GM19324 (cell line): ENCODE measurements around the gene CCNY.

Experiments used
- ATAC-seq: cut with Tn5 transposase; IDR thresholded peaks from one replicate; pipeline ENCODE4 v1.9.1; 2021; ENCODE audit warnings: mild to moderate bottlenecking, moderate library complexity; ENCODE audit not compliant: unreplicated experiment, low FRiP score

The CCNY gene

DNA sequence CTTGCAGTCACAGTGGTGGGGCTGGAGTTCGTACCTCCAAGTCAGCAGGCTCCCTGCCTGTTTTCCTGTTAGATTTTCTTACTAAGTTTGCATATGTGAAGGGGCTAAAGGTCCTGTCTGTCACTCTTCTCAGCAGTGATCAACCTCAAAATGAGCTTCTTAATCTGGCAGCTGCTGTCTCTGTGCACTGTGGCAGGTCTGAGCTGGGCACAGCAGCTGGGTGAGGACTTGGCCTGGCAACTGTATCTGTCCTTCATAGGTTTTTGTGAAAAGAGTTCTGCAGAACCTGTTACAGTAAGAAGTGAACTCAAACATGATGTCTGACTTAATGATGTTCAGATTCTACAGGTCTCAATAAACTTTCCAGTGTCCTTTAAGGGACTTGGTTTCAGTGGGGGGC is 237.5 kb downstream of the CCNY start:
- ATAC-seq: no peak

DNA sequence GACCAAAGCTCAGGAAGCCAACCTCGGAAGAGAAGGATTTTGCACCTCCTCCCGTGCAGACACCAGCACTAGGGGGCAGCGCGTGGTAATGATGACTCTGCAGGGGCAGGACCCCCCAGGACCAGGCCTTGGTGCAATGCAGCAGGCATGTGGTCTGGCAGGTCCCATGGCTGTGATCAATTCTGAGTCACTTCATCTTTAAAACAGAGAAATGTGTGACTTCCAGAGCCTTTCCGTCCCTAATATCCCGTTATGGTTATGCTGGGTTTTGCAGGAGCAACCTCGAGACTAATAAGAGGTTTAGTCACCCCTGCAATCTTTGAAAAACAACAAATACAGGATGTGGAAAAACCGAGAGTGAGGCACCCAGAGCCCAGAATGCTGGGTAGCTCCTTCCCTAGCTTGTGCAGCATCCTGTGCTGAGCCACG is 238.6 kb downstream of the CCNY start:
- ATAC-seq: no peak

DNA sequence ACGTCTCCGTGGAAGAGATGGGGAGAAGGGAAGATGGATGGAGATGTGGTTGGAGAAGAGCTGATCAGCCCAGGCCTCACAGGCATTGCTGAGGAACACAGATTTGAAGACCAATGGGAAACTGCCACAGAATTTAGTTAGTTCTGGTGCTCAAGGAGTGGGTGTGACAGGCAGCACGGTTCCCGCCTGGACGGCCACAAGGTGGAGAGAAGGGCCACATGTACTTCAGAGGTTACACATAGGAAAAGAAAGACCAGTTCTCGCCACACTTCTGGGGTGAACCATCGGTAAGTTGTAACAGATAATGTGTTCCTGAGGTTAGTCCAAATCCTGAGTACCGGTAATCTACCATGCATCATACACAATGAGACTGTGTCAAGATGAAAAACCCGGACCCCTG is 239.3 kb downstream of the CCNY start:
- no peak for ATAC-seq

DNA sequence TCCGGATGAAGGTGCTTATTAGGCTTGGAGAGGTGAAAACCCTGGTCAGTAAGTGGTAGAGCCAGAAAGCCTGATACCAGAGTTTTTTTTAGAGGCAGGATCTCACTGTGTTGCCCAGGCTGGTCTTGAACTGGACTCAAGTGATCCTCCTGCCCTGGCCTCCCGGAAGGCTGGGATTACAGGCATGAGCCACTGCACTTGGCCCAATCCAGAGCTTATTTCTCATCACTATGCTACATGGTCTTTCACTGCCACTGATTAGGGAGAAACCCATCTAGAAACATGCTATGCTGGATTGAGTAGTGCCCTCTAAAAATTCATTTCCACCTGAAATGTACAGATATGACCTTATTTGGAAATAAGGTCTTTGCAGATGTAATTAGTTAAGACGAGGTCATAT is 240.4 kb downstream of the CCNY start:
- no peak for ATAC-seq

DNA sequence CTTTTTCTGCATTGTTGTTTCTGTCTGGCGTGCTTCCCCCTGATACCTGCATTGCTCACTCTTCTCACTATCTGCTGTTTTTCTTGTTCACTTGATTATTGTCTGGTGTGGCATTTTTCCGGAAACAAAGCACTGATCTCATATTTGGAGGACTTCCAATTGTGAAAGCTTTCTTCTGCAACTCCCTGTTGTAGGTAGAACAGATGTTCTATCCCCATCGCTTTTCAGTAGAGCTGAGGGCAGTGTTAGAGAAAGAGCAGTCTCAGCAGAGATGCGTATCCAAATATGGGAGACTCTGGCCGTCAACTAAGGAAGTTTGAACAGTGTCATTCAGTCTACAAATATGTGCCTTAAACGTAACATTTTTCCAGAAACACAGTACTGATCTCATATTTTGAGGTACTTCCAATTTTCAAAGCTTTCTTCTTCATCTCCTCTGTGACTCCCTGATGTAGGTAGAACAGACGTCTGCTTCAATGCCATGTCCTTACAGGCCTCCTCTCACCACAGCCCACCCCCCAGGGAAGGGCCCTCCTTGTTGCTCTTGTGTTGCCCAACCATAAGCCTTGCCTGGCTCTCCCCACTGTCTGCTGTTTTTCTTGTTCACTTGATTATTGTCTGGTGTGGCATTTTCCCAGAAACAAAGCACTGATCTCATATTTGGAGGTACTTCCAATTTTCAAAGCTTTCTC is 241.8 kb downstream of the CCNY start:
- ATAC-seq: no peak

DNA sequence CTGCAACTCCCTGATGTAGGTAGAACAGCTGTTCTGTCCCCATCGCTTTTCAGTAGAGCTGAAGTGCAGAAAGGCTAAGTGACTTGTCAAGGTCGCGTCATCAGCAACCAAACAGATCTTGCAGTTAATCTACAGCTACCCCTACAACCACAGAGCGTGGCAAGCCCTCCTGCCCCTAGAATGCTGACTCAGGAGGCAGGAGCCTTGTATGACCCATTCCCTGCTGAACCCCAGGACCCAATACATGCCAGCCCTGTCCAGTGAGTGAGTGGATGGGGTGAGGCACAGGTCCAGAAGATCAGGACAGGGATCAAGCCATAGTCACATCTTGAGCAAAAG is 242.3 kb downstream of the CCNY start:
- no peak for ATAC-seq

DNA sequence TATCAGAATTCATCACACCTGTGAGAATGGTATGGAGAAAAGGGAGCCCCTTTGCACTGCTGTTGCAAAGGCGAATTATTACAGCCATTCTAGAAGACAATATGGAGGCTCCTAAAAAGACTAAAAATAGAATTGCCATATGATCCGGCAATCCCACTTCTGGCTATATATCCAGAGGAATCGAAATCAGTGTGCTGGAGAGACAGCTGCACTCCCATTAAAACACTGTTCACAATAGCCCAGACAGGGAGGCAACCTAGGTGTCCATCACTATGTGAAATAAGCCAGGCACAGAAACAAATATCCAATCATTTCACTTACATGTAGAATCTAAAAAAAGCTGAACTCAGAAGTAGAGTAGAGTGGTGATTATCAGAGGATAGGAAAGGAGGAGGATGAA is 242.8 kb downstream of the CCNY start:
- no peak for ATAC-seq

DNA sequence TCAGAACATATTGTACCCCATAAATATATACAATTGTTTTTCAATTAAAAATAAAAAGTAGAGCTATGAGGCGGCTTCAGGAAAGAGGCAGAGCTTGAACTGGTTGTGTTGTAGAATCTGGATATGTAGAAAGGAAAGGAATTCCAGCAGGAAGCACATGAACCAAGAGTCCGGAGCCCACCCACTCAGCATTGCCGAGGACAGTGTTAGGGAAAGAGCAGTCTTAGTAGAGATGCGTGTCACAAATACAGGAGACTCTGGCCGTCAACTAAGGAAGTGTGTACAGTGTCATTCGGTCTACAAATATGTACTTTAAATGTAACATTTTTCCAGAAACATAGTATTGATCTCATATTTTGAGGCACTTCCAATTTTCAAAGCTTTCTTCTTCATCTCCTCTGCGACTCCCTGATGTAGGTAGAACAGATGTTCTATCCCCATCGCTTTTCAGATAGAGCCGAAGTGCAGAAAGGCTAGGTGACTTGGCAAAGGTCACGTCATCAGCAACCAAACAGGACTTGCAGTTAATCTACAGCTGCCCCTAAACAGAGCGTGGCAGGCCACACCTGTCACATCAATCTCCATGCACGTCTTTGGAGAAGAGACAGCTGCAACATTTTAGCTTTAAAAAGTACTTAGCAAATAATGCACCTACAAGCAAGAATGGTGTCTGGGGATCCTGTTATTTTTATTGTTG is 243.6 kb downstream of the CCNY start:
- no peak for ATAC-seq

DNA sequence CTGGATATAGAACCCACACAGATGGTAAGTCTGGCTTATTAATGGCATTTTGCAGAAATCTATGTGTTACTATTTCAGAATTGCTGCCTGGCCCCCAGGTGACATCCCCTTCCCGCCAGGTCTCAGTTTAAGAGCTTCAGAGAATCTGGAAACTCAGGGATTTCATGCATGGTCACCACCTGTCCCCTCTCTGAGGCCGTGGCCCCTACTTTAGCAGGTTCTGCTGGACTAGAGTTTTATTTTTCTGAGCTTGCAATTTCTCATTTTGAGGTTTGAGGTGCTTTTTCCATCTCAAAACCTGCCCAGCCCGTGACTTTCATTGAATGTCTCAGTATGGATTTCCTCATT is 244.1 kb downstream of the CCNY start:
- no peak for ATAC-seq

DNA sequence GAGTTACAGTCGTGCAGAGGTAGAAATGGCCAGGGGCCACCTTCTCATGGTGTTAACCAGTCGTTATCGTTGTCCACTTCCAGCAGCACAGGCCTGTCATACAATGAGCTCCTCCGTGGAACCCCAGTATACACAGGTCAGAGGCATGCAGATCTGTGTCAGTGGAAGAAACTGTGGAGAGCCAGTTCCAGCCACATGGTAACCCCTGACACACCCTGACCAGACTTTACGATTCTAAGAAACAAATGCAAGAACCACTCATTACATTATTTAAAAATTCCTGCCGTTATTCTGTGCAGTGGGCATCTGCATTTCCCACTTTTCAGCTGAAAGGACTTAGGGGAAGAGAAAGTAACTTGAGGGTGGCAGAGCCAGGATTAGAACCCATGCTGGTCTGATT is 245.3 kb downstream of the CCNY start:
- ATAC-seq: no peak

DNA sequence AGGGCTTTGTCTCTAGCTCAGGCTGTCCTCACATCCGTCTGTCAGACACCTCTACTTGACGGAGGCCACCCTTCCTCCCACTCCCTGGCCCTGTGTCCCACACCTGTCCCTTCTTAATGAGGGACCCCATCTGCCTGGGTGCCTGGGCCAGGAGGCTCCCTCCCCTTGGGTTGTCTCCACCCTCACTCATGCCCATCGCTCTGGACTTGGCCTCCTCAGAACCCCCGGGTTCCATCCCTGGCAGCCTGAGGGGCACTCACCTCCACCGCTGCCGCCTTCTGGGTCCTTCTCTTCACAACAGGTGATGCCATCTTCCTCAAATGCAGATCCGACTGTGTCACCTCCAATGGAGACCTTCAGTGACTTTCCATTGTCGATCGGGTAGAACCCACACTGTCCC is 248.6 kb downstream of the CCNY start:
- no peak for ATAC-seq

DNA sequence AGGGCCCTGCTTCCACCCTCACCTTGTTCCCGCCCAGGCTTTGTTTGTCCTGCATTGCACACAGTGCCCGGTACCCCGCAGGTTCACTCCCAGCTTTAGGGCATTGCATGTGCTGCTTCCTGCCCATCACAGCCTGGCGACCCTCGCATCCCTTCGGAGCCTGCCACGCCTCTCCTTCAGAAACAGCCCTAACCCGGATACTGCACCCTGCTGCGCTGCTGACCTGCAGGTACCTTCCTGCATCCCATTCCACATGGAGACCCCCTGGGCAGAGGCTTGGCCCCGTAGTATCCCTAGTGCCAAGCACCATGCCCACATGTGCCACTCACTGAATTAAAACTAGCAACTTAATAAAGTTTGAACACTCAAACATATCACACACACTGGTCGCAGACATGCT is 249.0 kb downstream of the CCNY start:
- ATAC-seq: no peak

DNA sequence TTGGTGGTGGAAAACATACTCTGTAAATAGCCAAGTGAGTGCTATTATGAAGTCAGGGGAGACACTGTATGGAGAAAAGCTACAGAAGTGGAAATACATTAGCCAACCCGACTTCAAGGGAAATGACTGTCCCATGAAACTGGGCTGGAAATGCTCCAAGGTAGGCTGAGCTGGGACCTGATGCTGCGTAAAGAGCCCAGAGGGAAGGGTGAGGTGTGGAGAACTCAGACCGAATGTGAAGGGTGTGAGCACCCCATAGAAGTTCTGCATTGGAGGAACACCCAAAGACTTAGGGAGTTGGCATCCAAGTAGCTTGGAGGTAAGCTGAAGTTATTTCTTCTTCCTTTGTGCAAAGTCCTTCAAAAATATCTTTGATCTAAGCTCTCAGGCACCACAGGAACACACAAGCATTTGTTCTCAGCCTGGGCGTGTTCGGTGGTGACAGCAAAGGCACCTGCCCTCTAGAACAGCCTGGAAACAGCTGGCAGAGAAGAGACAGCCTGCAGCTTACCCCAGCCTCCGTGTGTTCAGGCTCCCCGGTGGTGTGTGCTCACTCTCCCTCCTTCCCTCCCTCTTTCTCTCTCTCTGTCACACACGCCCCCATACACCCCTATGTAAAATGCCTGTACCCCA is 249.7 kb downstream of the CCNY start:
- no peak for ATAC-seq

DNA sequence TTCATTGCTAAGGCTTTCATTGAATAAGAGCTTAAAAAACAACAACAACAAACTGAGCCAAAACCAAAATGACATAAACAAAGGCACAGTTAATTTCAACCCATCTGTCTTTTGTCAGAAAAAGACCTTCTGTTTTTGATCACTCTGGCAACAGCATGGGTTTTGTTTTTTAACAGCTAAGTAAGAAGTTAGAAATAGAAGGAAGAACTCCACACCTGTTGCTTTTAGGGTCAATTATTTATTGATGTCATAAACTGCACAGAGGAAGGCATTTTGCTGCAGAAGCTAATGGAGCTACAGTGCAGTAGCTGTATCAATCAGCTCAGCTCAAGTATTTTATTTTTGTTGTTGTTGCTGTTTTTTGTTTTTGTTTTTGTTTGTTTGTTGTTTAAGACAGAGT is 252.5 kb downstream of the CCNY start:
- ATAC-seq: no peak

DNA sequence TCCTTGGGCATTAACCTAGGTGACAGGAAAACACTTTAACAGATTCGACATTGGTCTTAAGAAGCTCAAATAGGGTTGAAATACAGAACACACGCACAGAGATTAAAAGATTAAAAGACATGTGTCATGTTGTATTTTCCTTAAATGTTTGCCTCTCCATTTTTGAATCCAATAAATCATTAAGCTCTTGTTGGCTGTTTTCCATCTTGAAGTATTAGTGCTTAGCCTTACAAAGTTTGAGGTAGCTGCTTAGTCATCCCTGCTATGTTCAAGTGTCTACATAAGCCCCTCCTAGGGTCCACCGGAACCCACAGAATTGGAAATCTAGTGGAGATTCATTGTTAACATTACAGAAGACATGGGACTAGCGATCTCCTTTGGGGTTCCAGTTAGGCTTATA is 256.1 kb downstream of the CCNY start:
- no peak for ATAC-seq

DNA sequence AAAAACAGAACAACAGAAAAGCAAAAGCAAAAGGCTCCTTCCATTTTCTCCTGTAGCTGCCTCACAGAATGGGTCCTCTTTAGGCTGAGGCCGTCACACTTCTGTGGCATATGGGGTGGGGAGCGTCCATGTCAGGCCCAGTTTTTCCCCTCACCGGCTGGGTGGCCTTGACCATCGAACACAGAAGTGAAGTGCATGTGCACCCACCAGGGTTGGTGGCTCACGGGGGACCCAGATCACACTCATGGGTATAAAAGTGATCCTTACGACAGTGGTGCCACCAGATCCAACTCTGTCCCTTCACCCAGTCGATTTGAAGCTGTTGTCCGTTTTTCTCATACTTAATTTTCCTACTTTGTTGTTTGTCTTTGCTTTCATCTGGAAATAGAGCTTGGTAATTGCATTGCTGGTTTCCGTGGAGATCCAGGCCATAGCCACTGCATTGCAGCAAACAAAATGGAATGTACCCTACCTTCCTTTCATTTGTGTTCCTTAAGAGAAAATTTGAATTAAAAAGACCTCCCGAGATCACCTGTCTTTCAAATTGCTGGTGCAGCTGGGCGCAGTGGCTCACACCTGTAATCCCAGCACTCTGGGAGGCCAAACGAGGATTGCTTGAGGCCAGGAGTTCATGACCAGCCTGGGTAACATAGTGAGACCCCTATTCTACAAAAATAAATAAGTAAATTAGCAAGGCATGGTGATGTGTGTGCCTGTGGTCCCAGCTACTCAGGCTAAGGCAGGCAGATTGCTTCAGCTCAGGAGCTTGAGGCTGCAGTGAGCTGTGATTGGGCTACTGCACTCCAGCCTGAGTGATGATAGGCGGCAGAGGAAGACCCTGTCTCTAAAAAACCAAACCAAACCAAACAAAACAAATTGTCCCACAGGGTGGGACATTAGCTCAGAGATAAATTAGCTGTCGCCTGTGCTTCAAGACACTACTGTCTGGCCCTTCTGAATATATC is 258.1 kb downstream of the CCNY start:
- ATAC-seq: no peak

DNA sequence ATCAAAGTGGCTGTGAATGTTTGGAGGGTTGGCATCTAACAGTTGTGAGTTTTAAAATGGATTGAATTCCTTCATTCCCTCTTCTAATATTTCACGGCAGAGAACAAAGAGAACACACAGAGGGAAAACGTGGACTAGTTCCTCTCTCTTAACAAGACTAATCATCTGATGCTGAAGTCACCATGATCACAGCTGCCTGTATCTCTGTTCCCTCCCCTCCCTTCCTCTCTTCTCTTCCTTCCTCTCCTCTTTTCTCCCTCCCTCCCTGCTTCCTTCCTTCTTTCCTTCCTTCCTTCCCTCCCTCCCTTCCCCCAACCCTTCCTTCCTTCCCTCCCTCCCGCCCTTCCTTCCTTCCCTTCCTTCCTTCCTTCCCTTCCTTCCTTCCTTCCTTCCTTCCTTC is 258.8 kb downstream of the CCNY start:
- no peak for ATAC-seq

DNA sequence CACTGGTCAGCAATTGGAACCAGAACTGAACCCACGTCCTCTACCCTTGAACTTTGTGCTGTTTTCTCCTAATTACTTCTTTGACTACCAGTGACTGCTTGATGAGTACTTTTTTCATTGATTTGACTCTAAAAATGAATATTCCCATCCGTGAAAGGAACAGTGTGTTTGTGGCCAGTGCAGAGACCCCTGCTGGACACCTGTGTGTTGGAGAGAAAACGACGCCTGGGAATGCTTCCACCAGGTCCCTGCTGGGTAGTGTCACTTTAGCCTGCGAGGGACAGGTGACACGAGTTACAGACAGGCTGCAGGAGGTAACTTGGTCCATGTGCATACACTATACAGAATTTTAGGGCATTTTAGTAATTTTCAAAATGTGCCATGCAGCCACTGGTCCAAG is 262.1 kb downstream of the CCNY start:
- no peak for ATAC-seq

DNA sequence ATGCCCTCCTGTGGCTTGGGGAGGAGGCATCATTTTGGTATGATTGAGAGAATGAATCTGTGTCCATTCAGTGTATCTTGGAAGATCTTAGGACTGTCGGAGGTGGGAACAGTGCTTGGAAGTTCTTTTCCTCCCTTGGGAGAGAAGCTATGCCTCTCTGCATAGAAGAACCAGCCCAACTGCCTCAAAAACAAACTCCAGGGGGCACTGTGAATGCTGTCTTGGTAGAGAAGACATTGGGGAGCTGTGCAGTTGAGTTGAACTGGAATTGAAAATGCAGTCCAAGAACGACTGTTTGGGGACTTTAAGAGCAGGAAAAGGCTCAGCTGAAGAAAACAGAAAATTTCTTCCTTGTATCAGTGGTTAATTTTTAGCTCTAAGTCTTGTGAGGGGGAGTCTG is 263.9 kb downstream of the CCNY start:
- ATAC-seq: no peak

DNA sequence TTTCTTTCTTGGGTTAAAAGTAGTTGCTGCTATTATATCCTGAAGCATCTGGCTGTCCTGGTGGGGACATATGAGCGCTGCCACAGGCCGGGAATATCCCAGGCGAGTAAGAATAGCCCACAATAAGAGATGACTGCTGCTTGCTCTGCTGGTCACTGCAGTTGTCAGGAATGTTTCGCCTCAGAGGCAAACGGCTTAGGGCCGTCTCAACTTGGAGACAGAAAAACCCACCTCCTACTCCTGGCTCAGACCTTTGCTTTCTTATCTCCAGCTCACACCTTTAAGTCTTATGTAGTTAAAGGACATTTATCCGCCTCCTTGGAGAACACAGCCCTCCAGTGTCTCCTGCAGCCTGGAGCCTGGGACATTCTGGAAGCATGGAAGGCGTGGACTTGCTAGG is 268.9 kb downstream of the CCNY start, which contains the start of gene GJD4:
Gene GJD4, plus strand, starts transcription at position 151 of the 400 bp plus-strand sequence. Its CDS starts 227 bp downstream, at position 378.
- no peak for ATAC-seq

DNA sequence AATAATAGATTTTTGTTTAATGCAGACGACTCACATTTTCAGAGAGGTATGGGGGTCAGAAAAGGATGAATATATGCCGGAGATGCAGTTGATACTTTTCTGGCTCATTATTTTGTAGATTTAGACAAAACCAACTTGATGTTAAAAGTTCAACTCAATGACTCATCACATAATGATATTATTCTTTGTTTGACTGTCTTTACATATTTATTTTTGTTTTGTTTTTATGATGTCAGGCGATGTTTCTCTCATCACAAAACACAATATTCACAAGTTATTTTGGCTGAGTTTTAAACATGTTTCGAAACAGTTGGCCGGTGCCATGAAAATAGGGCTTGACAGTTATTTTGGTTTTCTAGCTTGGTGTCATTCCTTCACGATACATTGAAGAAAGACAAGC is 270.1 kb downstream of the CCNY start:
- ATAC-seq: no peak
